ENCODE measurements around the gene CCDC30.
A peak's percentile ranks its signal among the peaks of the same experiment; 100 is the strongest.
"Not testable (repeated sequence)": the region's sequence is repeated elsewhere in the genome, so short reads cannot be mapped to it uniquely, and the experiment has no call there.

The CCDC30 gene

DNA sequence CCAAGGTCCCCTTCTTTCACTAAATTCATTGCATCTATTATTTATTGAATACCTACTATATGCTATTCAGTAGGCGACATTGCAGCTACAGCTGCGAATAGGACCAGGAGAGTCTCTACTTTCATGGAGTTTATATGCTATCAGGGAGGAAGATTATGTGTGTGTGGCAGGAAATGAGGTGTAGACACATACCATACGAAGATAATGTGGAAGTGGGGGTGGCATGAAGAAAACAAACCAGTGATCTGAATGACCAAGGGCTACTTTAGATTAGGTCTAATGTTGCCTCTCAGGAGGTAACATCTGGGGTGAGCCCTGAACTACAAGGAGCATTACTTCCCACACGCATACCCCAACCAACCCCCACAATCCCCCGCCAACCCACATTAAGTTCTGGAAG is 194.1 kb downstream of the CCDC30 start:
- DNase-seq (ENCODE audit: low read depth in 2 of 2), result no peak

DNA sequence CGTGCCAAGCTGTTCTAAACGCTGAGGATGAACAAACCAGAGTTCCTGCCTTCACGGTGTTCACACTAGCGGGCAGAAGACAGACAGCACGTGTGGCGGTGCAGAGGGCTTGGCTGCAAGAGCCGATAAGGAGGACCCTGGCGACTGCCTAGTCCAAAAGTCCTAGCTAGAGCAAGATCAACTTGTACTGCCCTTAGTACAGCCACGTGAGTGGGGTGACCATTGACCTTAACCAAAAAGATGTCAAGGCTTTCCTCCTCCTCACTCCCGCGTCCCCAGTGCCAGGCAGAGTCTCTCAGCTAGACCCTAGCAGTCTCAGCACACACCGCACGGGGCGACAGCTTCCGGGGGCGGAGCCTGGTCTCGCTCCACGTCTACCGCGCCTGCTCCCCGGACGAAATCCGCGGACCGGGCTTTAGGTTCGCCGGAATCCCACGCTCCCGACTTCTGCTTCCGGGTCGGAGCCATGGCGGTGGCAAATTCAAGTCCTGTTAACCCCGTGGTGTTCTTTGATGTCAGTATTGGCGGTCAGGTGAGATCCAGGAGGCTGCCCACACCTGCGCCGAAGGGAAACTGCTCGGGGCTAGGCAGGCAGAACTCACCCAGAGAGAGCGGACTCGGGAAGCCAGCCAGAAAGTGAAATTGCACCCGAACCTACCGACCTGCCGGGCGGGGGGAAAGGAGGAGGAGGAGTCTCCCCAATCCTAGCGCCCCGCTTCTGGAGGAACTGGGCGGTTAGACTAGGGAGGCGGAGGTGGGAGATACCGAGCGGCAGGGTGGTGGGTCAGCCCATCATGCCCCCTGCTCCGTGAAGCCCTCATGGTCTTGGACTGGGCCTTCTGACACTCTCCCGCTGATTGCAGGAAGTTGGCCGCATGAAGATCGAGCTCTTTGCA is 195.1 kb downstream of the CCDC30 start, which contains the start of gene PPIH:
Gene PPIH (plus strand): TSS at position 443 of the 896 bp plus-strand sequence. CDS start 24 bp downstream, at position 467.
- peak; percentile 91 to 96 for DNase-seq (ENCODE audit: low read depth in 2 of 2)

DNA sequence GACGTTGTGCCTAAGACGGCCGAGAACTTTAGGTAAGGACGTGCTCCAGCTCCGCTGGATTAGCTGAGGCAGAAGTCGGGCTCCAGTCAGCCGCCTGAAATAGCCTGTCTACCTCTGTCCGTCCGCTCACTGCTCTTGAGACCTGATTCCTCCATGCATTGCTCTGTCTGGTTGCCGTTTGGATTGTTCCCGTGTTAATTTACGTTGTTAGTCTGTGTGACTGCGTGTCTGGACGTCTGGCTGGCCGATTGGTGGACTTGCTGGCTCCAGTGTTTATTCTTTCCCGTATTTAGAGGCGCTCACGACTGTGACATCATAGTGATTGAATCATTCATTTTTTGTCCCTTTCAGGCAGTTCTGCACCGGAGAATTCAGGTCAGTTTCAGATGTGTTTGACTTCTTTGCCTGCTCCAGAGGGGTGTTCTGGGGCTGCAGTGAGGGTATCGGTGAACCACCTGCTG is 195.8 kb downstream of the CCDC30 start:
- DNase-seq (ENCODE audit: low read depth in 2 of 2), result no peak

DNA sequence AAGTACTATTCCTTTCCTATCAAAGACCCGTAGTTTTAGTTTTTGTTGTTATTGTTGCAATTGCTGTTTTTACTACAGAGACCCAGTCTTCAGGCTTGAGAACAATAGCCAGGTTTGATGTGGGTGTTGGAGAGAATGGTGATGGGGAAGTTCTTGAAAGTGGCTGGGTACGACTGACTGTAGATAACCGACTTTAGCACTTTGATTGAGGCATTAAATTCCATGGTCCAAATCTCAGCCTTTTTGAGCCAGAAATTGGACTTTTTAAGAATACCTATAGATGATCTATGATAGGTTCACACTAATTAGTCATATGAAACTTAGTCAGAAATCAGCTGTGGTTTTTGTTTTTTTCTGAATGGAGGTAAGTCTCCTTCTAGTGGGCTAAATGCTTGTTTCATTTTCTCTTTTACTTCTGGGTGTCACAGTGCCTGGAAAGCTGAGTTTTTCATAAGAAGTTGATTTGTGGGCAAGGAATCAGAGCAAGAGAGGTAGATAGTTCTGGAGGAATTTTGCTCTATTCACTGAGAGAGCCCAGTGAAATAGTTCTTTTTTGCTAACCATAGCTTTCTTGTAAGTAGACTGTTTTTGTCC is 197.9 kb downstream of the CCDC30 start:
- no peak for DNase-seq (ENCODE audit: low read depth in 2 of 2)

DNA sequence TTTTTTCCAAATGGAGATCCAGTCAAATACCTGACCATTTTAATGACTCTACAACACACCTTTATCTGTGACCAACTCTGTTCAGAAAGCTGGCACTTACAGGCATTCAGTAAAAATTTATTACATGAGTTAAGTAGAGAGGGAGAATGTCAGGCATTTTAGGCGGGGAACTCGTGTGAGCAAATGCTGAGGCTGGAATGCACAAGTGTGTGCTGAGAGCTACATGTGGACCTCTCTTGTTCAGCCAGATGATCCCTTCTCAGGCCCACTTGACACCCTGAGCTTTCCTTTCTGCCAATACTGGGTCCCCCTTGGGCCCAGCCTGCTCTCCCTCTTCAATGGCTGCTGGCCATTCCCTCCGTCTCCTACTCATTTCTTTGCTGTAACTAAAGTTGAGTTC is 206.8 kb downstream of the CCDC30 start:
- no peak for DNase-seq (ENCODE audit: low read depth in 2 of 2)

DNA sequence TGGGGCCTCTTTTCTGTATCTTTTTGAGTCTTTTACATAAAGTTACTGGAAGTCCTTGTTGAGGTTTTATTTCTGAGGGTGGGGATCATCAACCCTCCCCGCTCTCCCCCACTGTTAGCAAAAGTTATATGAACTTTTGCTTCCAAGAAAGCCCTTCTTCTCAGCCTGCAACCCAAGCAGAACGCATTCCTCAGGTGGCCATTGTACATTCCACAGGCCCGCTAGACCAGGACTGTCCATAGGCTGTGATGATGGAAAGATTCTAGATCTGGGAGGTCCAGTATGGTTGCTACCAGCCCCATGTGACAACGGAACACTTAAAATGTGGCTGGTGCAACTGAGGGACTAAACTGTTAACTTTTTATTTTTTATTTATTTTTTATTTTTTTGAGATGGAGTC is 207.3 kb downstream of the CCDC30 start:
- DNase-seq (ENCODE audit: low read depth in 2 of 2), result no peak

DNA sequence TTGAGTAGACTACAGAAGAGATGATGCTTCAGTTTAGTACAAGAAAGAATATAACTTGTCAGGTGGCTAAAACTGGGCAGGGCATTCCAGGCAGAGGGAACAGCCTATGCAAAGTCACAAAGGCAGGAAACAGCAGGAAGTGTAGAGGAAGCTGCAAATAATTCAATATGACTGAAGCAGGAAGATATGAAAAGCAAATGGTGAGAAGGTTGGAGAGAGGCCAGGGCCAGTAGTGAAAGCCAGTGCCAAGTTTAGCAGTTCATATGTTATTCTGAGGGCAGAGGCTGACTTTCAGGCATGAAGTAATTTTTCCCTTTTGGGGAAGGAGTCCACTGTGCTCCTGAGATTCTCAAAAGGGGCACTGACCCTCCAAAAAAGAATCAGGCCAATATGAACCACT is 211.1 kb downstream of the CCDC30 start:
- no peak for DNase-seq (ENCODE audit: low read depth in 2 of 2)

DNA sequence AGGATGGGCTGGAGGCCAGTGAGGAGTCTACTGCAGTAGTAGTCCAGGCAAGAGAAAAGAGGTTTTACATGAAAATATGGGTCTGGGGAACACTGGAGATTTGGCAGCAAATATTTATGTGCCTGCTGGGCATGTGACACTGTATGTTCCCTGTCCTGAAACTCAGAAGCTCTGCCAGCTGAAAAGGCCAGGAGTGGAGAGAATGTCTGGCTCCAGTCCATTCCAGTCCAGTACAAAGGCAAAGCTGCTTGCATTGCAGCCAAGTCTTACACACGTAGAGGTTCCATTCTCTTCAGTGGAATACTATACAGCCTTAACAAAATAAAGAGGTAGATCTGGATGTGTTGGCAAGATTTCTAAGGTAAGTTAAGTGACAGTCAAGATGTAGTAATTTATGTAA is 211.6 kb downstream of the CCDC30 start:
- DNase-seq (ENCODE audit: low read depth in 2 of 2), result no peak

DNA sequence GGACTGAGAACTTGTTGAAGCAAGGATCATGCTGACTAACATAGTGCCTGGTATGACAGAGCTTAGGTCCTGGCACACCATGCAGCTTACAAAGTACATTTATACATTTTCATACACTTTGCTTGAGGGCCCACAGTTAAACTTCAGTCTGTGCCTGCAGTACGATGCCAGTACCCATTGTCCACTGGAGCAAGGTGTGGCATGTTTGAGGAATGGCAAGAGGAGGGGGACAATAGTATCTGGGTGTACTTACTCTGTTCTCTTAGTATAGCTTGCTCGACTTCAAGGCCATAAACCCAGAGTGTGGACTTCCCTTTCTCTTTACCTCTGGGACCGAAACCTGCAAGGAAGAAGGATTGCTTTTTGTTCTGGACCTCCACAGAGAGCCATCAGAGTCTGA is 212.4 kb downstream of the CCDC30 start:
- no peak for DNase-seq (ENCODE audit: low read depth in 2 of 2)

DNA sequence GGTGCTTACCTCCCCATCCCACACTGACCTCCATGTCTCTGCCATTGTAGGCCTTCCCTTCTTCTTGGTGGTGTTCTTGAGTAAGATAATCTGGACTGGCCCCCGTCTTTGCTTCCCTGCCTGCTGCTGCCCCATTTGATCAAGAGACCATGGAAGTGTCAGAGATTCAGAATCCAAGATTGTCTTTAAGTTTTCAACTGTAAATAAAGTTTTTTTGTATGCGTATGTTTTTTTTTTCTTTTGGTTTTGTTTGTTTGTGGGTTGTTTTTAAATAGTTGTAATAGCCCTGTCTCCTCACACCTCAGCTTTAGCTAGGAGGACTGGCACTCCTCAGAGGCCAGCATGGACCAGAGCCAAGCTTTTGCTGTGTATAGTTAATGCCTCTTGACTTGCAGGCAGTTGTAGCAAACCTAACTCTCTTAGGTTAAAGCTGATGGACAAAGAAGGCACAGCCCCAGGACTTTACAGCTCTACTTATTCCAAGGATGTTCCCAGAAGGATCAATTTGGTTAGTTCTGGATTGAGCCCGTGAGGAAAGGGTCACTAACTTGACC is 213.5 kb downstream of the CCDC30 start:
- DNase-seq (ENCODE audit: low read depth in 2 of 2), result no peak

DNA sequence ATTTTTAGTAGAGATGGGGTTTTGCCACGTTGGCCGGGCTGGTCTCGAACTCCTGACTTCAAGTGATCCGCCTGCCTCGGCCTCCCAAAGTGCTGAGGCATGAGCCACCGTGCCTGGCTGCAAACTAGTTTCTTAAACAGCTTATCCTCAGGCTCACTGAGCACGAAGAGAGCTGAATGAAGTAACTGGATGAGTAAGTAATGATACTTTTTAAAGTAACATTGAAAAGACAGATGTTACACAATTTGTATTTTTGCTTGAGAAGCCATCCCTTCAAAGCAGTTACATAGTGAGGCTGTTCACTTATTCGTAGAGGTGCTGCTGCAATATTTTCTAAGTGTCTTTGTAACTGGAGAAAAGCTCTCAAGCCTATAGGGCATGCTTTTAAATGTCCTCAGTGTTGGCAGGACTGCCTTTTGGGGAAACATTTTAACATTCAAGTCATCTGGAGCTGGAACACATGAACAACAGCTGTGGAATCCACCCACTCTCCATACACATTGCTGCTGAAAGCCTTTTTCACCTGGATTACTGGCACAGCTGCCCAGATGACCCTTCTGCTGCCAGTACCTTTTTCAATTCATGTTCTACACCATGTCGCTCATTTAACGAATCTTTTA is 216.4 kb downstream of the CCDC30 start:
- DNase-seq (ENCODE audit: low read depth in 2 of 2), result no peak

DNA sequence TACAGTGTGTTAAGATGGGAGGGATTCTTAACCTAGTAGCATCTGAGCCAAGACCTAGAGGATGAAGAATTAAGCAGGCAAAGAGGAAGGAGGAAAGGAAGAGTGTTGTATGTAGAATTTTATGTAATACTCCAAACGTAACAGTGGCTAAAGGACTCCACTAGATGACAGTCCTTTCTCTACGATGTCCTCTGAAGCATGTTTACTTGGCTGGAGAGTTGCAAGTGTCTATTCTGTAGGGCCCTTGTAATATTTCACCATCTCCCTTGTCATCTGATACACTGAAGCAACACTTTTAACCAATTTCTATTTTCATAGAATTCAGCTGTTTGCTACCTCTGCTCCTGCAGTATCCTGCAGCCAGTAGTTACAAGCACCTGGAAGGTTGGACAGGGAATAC is 217.0 kb downstream of the CCDC30 start:
- no peak for DNase-seq (ENCODE audit: low read depth in 2 of 2)

DNA sequence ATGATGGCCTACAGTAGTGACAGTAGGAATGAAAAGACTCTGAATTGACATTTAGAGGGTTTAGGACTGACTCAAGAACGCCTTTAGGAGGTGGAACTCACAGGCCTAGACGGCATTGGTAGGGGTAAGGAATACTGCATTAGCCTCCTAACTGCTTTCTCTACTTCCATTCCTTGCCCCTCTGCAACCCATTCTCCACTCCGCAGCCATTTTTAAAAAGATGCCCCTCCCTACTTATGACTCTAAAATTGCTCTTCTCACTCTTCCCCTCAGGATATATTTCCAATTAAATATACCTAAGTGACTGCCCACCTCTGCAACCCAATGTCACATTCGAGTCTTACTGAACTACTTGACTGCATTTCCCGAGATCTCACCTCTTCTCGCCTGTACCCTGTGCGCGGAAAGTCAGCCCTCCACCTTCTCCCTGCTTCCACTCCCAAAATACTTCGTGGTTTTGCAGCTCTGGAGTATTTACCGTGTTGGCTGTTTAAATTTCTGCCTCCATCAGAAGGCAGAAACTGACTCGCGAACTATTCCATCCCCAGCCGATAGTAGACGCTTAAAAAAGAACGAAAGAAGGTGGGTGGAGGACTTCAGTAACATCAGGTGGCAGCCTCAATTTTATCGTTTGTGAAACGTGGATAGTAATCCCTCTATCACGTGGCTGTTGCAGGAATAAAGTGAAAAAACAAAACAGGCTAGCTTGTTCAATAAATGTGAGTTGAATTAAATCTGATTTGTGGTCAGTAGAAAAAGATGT is 218.0 kb downstream of the CCDC30 start:
- no peak for DNase-seq (ENCODE audit: low read depth in 2 of 2)

DNA sequence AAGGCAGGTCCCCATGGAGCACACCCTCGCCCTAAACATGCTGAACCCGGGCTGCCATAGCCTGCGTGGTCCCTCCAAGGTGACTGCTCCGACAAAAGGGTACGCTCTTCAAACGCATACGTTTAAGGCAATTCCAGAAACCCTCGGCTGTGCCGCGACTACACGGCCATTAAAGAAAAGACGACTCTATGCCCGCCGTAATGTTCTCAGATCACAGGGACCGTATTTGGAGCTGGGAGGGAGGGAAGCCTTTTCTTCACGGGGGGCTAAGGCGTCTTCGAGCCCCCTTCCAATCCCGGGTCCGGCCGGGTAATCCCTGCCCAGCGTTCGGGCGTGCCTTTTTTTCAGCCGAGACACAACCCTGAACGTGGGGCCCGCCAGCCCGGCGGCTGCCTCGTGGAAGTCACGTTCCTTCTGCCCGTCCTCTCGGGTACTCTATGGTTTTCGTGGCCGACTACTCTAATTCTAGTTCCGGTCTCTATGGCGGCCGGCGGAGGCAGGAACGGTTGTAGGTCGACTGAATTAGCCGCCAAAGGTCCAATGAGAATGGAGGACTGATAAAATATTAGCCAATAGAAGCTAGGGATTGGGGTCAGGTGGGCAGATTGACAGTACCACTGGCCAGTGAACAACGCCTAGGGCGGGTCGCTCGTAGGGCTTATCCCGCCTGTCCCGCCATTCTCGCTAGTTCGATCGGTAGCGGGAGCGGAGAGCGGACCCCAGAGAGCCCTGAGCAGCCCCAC is 218.8 kb downstream of the CCDC30 start, which contains the start of gene YBX1:
Gene YBX1 (plus strand): TSS at position 678 of the 743 bp plus-strand sequence. CDS start 148 bp downstream, outside the sequence.
- DNase-seq (ENCODE audit: low read depth in 2 of 2), result peak; percentile 88 to 93

DNA sequence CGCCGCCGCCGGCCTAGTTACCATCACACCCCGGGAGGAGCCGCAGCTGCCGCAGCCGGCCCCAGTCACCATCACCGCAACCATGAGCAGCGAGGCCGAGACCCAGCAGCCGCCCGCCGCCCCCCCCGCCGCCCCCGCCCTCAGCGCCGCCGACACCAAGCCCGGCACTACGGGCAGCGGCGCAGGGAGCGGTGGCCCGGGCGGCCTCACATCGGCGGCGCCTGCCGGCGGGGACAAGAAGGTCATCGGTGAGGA is 219.3 kb downstream of the CCDC30 start:
- not testable (repeated sequence) for DNase-seq (ENCODE audit: low read depth in 2 of 2)

DNA sequence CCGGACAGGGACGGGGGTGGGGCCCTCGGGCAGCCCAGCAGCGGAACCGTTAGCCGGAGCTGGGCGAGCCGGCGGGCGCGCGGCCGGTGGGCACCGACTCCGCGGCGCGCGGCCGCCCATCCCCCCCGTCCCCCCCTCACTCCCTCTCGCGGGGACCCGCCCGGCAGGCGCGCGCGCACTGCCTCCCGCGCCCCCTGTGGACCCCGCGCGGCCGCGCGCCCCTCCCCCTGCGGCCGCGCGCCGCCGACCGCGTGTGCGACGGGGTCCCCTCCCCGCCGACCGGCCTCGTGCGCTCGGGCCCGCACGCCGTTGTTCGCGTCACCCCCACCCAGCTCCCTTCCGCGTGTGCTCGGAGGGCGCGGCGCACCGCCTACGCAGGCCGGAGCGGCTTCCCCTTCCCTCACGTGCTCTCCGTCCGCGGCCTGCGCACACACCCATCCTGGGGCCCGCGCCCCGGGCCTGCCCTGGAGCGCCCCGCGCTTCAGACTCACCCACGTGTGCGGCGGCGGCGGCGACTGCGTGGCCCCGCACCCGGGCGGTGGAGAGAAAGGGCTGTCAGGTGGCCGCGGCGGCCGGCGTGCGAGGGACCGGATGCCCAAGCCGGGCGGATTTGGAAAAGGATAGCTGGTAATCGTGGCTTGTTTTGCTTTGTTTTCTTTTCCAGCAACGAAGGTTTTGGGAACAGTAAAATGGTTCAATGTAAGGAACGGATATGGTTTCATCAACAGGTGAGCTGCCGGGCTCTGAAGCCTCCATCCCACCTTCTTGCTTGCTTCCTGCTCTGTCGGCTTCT is 219.8 kb downstream of the CCDC30 start:
- DNase-seq (ENCODE audit: low read depth in 2 of 2), result peak; percentile 37 to 55

DNA sequence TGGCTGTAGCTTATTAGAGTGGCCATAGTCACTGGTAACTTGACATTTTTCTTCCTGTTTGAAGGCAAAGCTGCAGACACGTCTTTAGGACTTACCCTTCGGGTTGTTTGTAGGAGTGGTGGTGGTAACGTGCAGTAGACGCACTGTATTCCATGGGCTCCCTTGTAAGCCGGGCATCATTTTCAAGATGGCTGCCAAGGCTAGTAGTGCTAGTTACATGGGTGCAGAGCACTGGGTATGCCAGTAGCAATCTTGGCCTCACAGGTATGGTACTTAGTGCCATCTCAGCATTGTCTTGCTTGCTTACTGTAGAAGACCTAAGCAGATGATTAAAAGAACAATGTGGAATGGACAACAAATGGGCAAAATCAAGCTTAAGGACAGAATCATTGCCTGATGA is 221.1 kb downstream of the CCDC30 start:
- no peak for DNase-seq (ENCODE audit: low read depth in 2 of 2)

DNA sequence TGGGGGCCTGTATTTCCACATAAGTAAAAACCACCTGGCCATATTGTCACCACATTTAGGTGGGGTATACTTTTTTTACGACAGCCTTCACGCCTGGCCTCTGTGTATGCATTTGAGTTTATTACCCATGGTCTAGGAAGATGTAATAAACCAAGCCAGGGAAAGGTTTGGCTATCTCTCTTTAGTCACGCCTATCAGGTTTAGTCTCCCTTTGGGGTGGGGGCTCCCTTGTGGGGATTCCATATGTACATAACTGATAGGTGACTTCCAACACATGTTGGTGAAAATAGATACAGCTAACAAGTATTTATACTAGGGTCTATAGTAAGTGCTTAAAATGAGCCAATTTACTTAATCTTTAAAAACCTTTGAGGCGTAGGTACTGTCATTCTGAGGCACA is 223.3 kb downstream of the CCDC30 start:
- DNase-seq (ENCODE audit: low read depth in 2 of 2), result no peak

DNA sequence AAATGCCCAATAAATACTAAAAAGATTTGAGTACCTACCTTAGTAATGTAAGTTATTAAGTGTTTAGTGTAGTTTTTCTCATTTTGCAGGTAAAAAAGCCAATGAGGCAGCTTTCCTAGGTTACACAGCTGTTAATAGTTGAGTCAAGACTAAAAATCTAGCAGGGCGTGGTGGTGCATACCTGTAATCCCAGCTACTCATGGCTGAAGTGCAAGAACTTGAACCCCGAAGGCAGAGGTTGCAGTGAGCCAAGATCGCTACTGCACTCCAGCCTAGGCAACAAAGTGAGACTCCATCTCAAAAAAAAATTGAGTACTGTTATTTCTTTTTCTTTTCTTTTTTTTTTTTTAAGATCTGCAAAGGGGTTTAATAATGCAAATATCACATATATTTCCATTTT is 226.8 kb downstream of the CCDC30 start:
- no peak for DNase-seq (ENCODE audit: low read depth in 2 of 2)

DNA sequence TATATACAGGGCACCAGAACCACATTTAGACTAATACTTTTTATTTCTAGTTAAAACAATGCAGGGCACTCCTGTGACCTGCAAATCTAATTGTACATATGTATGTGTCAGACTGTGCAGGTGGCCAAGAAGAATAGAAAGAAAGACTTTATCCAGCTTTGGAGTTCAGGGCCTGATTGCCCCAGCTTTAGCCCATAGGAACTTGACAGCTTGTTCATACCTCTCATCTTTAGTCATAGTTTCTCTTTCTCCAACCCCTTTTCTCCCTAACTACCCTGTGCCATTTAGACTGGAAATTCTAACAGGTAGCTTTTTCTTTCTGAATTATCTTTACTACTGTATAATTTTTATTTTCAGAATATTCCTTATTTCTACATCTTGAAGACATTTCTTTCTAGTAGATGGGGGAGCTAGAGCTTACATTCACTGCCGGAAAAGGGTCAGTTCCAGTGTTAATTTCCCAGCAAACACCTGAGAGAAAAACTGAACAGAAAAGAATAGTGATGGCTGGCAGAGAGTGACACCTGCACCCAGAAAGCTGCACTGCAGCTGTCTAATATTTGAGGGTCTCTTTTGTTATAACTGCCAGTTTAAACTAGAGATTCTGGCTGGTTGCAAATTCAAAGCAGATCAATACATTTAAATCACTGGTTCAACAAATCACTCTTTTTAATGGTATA is 227.5 kb downstream of the CCDC30 start:
- no peak for DNase-seq (ENCODE audit: low read depth in 2 of 2)

Measured in stimulated activated CD4-positive, alpha-beta T cell treated with anti-CD3 and anti-CD28 coated beads, Interleukin-12 subunit alpha, Interleukin-12 subunit beta, amount 100 ng/mL, for 24 hours (primary cell).